ENCODE measurements around the gene RAB13. TPM values are rescaled to one million over a fixed set of nuclear protein-coding genes. Genes with fewer than 3 reads are reported as not detected.

Gene RAB13
- total and polyA plus RNA-seq, 12 donors = 22.9 to 328 (median 124) TPM

- intact Hi-C loops (cut with DNase I) = loop anchor here in 1 of 2 donors (5.0 kb wide), 1 partner anchor 43 kb away; no protein-coding TSS in a partner anchor
- Histone ChIP-seq H3K4me1 (replicated peaks in 1 of 2) (peaks cover 21 to 40% of the 10 kb centered on the region in 2 donors), H3K27ac (peak overlapping the region in 2 of 5 donors; percentile 32 to 40), H3K4me3 (no peak overlapping the region), H3K36me3 (replicated peaks in 1 of 2) (peaks cover 0 to 41% of the 10 kb centered on the region in 2 donors), H3K27me3 (no peaks in the 10 kb centered on the region), H3K9me3 (replicated peaks in 1 of 3) (no peaks in the 10 kb centered on the region)
- DNase-seq = no peak
- TF ChIP-seq POLR2A (IDR thresholded peaks at IDR 0.05) = no peak
- TF ChIP-seq, protein P1, sequence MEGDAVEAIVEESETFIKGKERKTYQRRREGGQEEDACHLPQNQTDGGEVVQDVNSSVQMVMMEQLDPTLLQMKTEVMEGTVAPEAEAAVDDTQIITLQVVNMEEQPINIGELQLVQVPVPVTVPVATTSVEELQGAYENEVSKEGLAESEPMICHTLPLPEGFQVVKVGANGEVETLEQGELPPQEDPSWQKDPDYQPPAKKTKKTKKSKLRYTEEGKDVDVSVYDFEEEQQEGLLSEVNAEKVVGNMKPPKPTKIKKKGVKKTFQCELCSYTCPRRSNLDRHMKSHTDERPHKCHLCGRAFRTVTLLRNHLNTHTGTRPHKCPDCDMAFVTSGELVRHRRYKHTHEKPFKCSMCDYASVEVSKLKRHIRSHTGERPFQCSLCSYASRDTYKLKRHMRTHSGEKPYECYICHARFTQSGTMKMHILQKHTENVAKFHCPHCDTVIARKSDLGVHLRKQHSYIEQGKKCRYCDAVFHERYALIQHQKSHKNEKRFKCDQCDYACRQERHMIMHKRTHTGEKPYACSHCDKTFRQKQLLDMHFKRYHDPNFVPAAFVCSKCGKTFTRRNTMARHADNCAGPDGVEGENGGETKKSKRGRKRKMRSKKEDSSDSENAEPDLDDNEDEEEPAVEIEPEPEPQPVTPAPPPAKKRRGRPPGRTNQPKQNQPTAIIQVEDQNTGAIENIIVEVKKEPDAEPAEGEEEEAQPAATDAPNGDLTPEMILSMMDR (IDR thresholded peaks at IDR 0.05) = no peak
- WGBS, 4 donors = 84 to 94% (median 92%) methylated on average over 10 of the region's 10 CpGs
Measured at GRCh38 chr1:153954826-153955225, 31.3 kb downstream of the RAB13 start.

DNA sequence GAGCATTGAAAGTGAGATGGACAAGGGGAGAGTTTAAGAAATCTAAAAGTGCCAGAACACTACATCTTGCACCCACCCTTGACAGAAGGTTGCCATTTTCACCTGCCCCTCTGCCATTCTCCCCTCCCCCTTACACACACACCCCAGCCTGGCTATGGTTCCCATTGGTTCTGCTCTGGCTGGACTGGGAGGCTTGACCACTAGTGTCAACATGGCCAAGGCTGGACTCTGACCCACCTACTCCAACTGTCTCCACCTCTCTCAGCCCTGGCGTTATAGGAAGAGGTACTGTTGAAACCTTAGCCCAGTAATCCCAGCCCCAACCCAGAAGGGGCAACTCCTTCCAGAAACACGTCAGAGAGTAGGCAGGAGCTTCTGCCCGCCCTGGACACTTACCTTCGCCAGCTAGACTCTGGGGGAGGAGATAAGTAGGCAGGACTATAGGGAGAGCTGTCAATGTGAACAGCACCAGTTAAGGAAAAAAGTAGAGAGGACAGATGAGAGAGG is 32.2 kb downstream of the RAB13 start:
- Histone ChIP-seq H3K27me3 (no peaks in the 10 kb centered on the region), H3K4me1 (replicated peaks in 1 of 2) (peaks cover 18 to 33% of the 10 kb centered on the region in 2 donors), H3K27ac (no peak overlapping the region), H3K9me3 (replicated peaks in 1 of 3) (no peaks in the 10 kb centered on the region), H3K4me3 (no peak overlapping the region), H3K36me3 (replicated peaks in 1 of 2) (peaks cover 0 to 48% of the 10 kb centered on the region in 2 donors)
- TF ChIP-seq, protein P1 (IDR thresholded peaks at IDR 0.05) = no peak
- no peak for TF ChIP-seq POLR2A (IDR thresholded peaks at IDR 0.05)
- 73 to 83% (median 80%) methylated on average over 4 of the region's 4 CpGs for WGBS, 4 donors
- intact Hi-C loops (cut with DNase I) = loop anchor here in 1 of 2 donors (5.0 kb wide), 1 partner anchor 42 kb away; no protein-coding TSS in a partner anchor
- no peak for DNase-seq

DNA sequence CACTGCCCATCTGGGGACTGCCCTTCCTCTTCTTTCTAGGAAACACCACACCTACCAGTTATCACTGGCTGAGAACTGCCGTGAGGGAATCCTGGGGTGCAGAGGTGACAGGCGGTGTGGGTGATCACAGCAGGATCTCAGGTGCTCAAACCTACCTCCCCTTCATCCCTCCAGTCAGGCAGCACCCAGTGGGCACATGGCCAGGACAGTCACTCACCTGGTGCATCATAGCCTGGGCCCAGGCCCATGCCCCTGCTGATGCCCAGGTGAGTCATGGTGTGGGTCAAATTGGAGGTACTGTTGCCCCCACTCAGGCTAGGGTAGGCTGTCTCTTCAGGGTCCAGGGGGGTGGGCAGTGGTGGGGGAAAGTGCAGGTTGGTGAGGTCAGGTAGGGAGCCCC is 34.3 kb downstream of the RAB13 start:
- peaks cover 0 to 63% of the 10 kb centered on the region in 2 donors for H3K36me3 ChIP-seq (replicated peaks in 1 of 2)
- H3K4me3 ChIP-seq = no peak overlapping the region
- intact Hi-C loops (cut with DNase I) = loop anchor here in 1 of 2 donors (5.0 kb wide), 1 partner anchor 40 kb away; no protein-coding TSS in a partner anchor
- no peaks in the 10 kb centered on the region for H3K27me3 ChIP-seq
- peaks cover 8 to 20% of the 10 kb centered on the region in 2 donors for H3K4me1 ChIP-seq (replicated peaks in 1 of 2)
- H3K9me3 ChIP-seq (replicated peaks in 1 of 3) = no peaks in the 10 kb centered on the region
- no peak for DNase-seq
- TF ChIP-seq, protein P1 (IDR thresholded peaks at IDR 0.05) = no peak
- no peak for TF ChIP-seq POLR2A (IDR thresholded peaks at IDR 0.05)
- H3K27ac ChIP-seq = no peak overlapping the region
- WGBS, 4 donors = 88 to 95% (median 91%) methylated on average over 2 of the region's 2 CpGs

DNA sequence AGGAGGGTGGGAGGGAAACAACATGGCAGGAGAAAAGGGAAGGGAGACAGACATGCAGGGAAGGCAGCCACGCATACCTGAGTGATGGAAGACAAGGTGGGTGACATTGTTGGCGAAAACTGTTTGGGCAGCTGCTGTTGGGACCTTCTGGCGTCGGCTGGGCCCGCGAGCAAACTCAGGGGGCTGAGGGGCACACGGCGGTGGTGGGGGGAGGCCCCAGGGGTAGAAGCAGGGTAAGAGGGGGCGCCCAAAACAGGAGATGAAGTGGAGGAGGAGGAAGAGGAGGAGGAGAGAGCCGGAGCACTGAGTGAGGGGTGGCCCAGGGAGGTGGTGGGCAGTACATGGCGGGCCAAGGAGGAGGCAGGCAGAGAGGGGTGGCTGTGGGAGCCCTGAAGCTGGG is 35.0 kb downstream of the RAB13 start:
- peaks cover 7 to 14% of the 10 kb centered on the region in 2 donors for H3K4me1 ChIP-seq (replicated peaks in 1 of 2)
- TF ChIP-seq POLR2A (IDR thresholded peaks at IDR 0.05) = no peak
- TF ChIP-seq, protein P1 (IDR thresholded peaks at IDR 0.05) = no peak
- no peak for DNase-seq
- H3K27me3 ChIP-seq = no peaks in the 10 kb centered on the region
- 89 to 94% (median 91%) methylated on average over 11 of the region's 11 CpGs for WGBS, 4 donors
- no peak overlapping the region for H3K27ac ChIP-seq
- no peaks in the 10 kb centered on the region for H3K9me3 ChIP-seq (replicated peaks in 1 of 3)
- intact Hi-C loops (cut with DNase I) = loop anchor here in 1 of 2 donors (5.0 kb wide), 1 partner anchor 39 kb away; no protein-coding TSS in a partner anchor
- H3K36me3 ChIP-seq (replicated peaks in 1 of 2) = peaks cover 0 to 63% of the 10 kb centered on the region in 2 donors
- no peak overlapping the region for H3K4me3 ChIP-seq
